T-cell (primary cell): ENCODE data around the gene ZFAND3. TPM values are rescaled to one million over a fixed set of nuclear protein-coding genes. Genes with fewer than 3 reads are reported as not detected.

Source experiments
- ATAC-seq, 4 experiments: fragments of 200-7000 bp in 3 of 4; fragments of 150-1000 bp in 1 of 4; cut with Tn5 transposase; replicated peaks in 1 of 4; 1 replicate in 3 of 4; 2 replicates in 1 of 4; pipeline ENCODE4 v1.10.0; 2021; ENCODE audit warnings: moderate library complexity in 3 of 4, mild to moderate bottlenecking in 2 of 4, moderate number of reproducible peaks in 1 of 4
- CTCF ChIA-PET, 2 donors: fragments of 300-600 bp; sonication (Branson Sonifier 250); formaldehyde crosslinking; loops; one replicate each; lab custom pipeline; 2022; ENCODE audit warnings: antibody characterized with exemption in 2 of 2; lab: Charles Lee
- POLR2A ChIA-PET, 2 donors: fragments of 300-600 bp; sonication (Branson Sonifier 250); formaldehyde crosslinking; loops; one replicate each; lab custom pipeline; 2022; ENCODE audit warnings: antibody characterized with exemption in 2 of 2; lab: Charles Lee
- DNase-seq, 35 experiments: peaks; one replicate each; pipeline versions ENCODE4 v3.0.0 to v3.0.0-alpha.2; 2013 to 2023
- H3K27ac ChIP-seq: one replicate; pipeline ENCODE4 v1.5.1; 2013; ENCODE audit warnings: low read length
- H3K27me3 ChIP-seq, 2 experiments: replicated peaks in 1 of 2; 1 replicate in 1 of 2; 2 replicates in 1 of 2; pipeline versions ENCODE4 v1.6.1 to v1.7.0; 2013; ENCODE audit warnings: low read length in 1 of 2, mixed read lengths in 1 of 2; ENCODE audit not compliant: control insufficient read depth in 2 of 2, insufficient read depth in 2 of 2; ENCODE audit errors: extremely low read depth in 1 of 2
- H3K36me3 ChIP-seq, 2 donors: 1 replicate in 1 of 2; 2 replicates in 1 of 2; pipeline versions ENCODE4 v1.6.1 to v1.7.0; 2013; ENCODE audit warnings: low read length in 1 of 2; ENCODE audit not compliant: control insufficient read depth in 2 of 2, insufficient read depth in 1 of 2; ENCODE audit errors: extremely low read depth in 1 of 2
- H3K4me1 ChIP-seq, 2 experiments: 1 replicate in 1 of 2; 2 replicates in 1 of 2; pipeline versions ENCODE4 v1.6.1 to v1.7.0; 2013; ENCODE audit warnings: low read length in 2 of 2, mixed read lengths in 1 of 2; ENCODE audit not compliant: insufficient read depth in 2 of 2, control insufficient read depth in 1 of 2; ENCODE audit errors: extremely low read depth in 1 of 2
- H3K4me3 ChIP-seq, 2 donors: 1 replicate in 1 of 2; 2 replicates in 1 of 2; pipeline versions ENCODE4 v1.5.1 to v1.7.0; 2013; ENCODE audit warnings: mild to moderate bottlenecking in 2 of 2, low read length in 1 of 2, moderate library complexity in 1 of 2; ENCODE audit not compliant: control insufficient read depth in 1 of 2; ENCODE audit errors: extremely low read depth in 1 of 2
- H3K9me3 ChIP-seq: 2 replicates; pipeline ENCODE4 v1.7.0; 2013
- H3K27ac Mint-ChIP-seq, 2 donors: one replicate each; pipeline ENCODE4 v1.8.0; 2020 to 2021; ENCODE audit warnings: mild to moderate bottlenecking in 2 of 2, mixed read lengths in 2 of 2
- H3K27me3 Mint-ChIP-seq, 2 donors: one replicate each; pipeline ENCODE4 v1.8.0; 2021 to 2022; ENCODE audit warnings: mixed read lengths in 2 of 2
- H3K36me3 Mint-ChIP-seq: one replicate; pipeline ENCODE4 v1.8.0; 2021; ENCODE audit warnings: mixed read lengths
- H3K4me1 Mint-ChIP-seq, 3 donors: one replicate each; pipeline ENCODE4 v1.8.0; 2020 to 2022; ENCODE audit warnings: mixed read lengths in 3 of 3, mild to moderate bottlenecking in 1 of 3
- H3K4me3 Mint-ChIP-seq, 3 donors: one replicate each; pipeline ENCODE4 v1.8.0; 2020 to 2022; ENCODE audit warnings: mild to moderate bottlenecking in 3 of 3, mixed read lengths in 3 of 3, moderate library complexity in 3 of 3
- H3K9me3 Mint-ChIP-seq, 3 donors: one replicate each; pipeline ENCODE4 v1.8.0; 2020 to 2022; ENCODE audit warnings: mixed read lengths in 3 of 3
- WGBS: methylation state at CpG from one replicate; pipeline ENCODE4 v1.1.5; 2013; ENCODE audit warnings: missing lambda C conversion rate; ENCODE audit not compliant: insufficient coverage; 5-methylcytosine and 5-hydroxymethylcytosine counted together
- total RNA-seq, 35 experiments: library from RNA in 6 of 35; stranded (reverse) in 6 of 35; fragments of 120-200 nt in 1 of 35; gene quantifications; one replicate each; pipeline versions ENCODE4 v1.2.1 to v1.2.4 and lab custom pipeline; 2013 to 2026

The ZFAND3 gene
- total RNA-seq, 5 donors from 2014 or later (not counting 1 experiment from before 2014, with no cell fraction given): 35.6 to 59.3 (median 36.4) TPM

GRCh38 chr6:37930288-37930971 is 110.9 kb downstream of the ZFAND3 start:
- POLR2A ChIA-PET: interaction anchor here in 1 of 2 donors (0.7 to 0.8 kb wide), 2 partner anchors 13 to 93 kb away, joined by 3 to 5 read pairs; no protein-coding TSS in a partner anchor
- peak overlapping the region; percentile 2 to 42 for H3K27ac Mint-ChIP-seq

GRCh38 chr6:37931066-37931465 is 111.5 kb downstream of the ZFAND3 start:
- no peak overlapping the region for H3K4me3 ChIP-seq
- no peaks in the 10 kb centered on the region for H3K36me3 ChIP-seq
- H3K36me3 Mint-ChIP-seq: peaks cover 14% of the 10 kb centered on the region
- H3K27me3 ChIP-seq: no peaks in the 10 kb centered on the region
- ATAC-seq: no peak
- no peaks in the 10 kb centered on the region for H3K27me3 Mint-ChIP-seq
- H3K27ac ChIP-seq: no peak overlapping the region
- DNase-seq: no peak
- ChIA-PET POLR2A (interaction anchor here in 1 of 2 donors (0.7 to 0.8 kb wide), 2 partner anchors 14 to 93 kb away, joined by 3 to 5 read pairs; no protein-coding TSS in a partner anchor), CTCF (no interaction called here)
- peak overlapping the region; percentile 2 to 42 for H3K27ac Mint-ChIP-seq
- H3K4me1 Mint-ChIP-seq: peaks cover 50 to 57% (median 53%) of the 10 kb centered on the region in 3 donors
- no CpG with 5 or more reads among the region's 1 CpG for WGBS
- no peak overlapping the region for H3K4me3 Mint-ChIP-seq
- no peaks in the 10 kb centered on the region for H3K9me3 Mint-ChIP-seq
- no peaks in the 10 kb centered on the region for H3K9me3 ChIP-seq
- H3K4me1 ChIP-seq: peaks cover 0 to 4% of the 10 kb centered on the region in 2 experiments

More at GRCh38 chr6:37930288-37930971, 110.9 kb downstream of the ZFAND3 start:
- Mint-ChIP-seq H3K36me3 (peaks cover 14% of the 10 kb centered on the region), H3K4me1 (peaks cover 48 to 57% (median 51%) of the 10 kb centered on the region in 3 donors), H3K4me3 (no peak overlapping the region), H3K9me3 (no peaks in the 10 kb centered on the region), H3K27me3 (no peaks in the 10 kb centered on the region)
- Histone ChIP-seq H3K4me1 (peaks cover 0 to 4% of the 10 kb centered on the region in 2 experiments), H3K9me3 (no peaks in the 10 kb centered on the region), H3K4me3 (no peak overlapping the region), H3K36me3 (no peaks in the 10 kb centered on the region), H3K27ac (no peak overlapping the region), H3K27me3 (no peaks in the 10 kb centered on the region)
- DNase-seq (no peak), ATAC-seq (no peak)
- CTCF ChIA-PET: no interaction called here
- WGBS: 100% methylated on average over 1 of the region's 4 CpGs

- Histone ChIP-seq H3K27ac (no peak overlapping the region), H3K9me3 (no peaks in the 10 kb centered on the region), H3K4me3 (no peak overlapping the region), H3K36me3 (peaks cover 0 to 2% of the 10 kb centered on the region in 2 donors), H3K27me3 (no peaks in the 10 kb centered on the region), H3K4me1 (peaks cover 0 to 15% of the 10 kb centered on the region in 2 experiments)
- DNase-seq (no peak), ATAC-seq (no peak)
- H3K9me3 Mint-ChIP-seq: no peaks in the 10 kb centered on the region
- peaks cover 52 to 68% (median 56%) of the 10 kb centered on the region in 3 donors for H3K4me1 Mint-ChIP-seq
- no peak overlapping the region for H3K27ac Mint-ChIP-seq
- POLR2A ChIA-PET: interaction anchor here (0.6 kb wide), 2 partner anchors 46 to 113 kb away, joined by 3 to 7 read pairs; no protein-coding TSS in a partner anchor
- H3K27me3 Mint-ChIP-seq: no peaks in the 10 kb centered on the region
- no peak overlapping the region for H3K4me3 Mint-ChIP-seq
- WGBS: no CpG with 5 or more reads among the region's 5 CpGs
- CTCF ChIA-PET: interaction anchor here in 1 of 2 donors (0.6 kb wide), 1 partner anchor 118 kb away, joined by 6 read pairs; no protein-coding TSS in a partner anchor
- peaks cover 21% of the 10 kb centered on the region for H3K36me3 Mint-ChIP-seq
Measured at GRCh38 chr6:37934276-37934675, 114.7 kb downstream of the ZFAND3 start.

GRCh38 chr6:37936150-37936549 is 116.6 kb downstream of the ZFAND3 start:
- no peak overlapping the region for H3K4me3 Mint-ChIP-seq
- no peaks in the 10 kb centered on the region for H3K27me3 Mint-ChIP-seq
- Histone ChIP-seq H3K27ac (no peak overlapping the region), H3K9me3 (no peaks in the 10 kb centered on the region), H3K4me1 (peaks cover 0 to 15% of the 10 kb centered on the region in 2 experiments), H3K36me3 (peaks cover 0 to 3% of the 10 kb centered on the region in 2 donors), H3K4me3 (no peak overlapping the region), H3K27me3 (no peaks in the 10 kb centered on the region)
- H3K27ac Mint-ChIP-seq: peak overlapping the region; percentile 0 to 12
- no peak for ATAC-seq
- peaks cover 50 to 57% (median 54%) of the 10 kb centered on the region in 3 donors for H3K4me1 Mint-ChIP-seq
- no peak for DNase-seq
- H3K36me3 Mint-ChIP-seq: peaks cover 16% of the 10 kb centered on the region
- POLR2A ChIA-PET: no interaction called here
- no CpG with 5 or more reads among the region's 2 CpGs for WGBS
- H3K9me3 Mint-ChIP-seq: no peaks in the 10 kb centered on the region
- CTCF ChIA-PET: no interaction called here

GRCh38 chr6:37936906-37937305 is 117.4 kb downstream of the ZFAND3 start:
- ATAC-seq (peak in 1 of 4 experiments; percentile 42), DNase-seq (no peak)
- Mint-ChIP-seq H3K9me3 (no peaks in the 10 kb centered on the region), H3K4me1 (peaks cover 47 to 54% (median 48%) of the 10 kb centered on the region in 3 donors), H3K4me3 (peak overlapping the region in 1 of 3 donors; percentile 40), H3K36me3 (peaks cover 12% of the 10 kb centered on the region), H3K27me3 (no peaks in the 10 kb centered on the region), H3K27ac (peak overlapping the region in 1 of 2 donors; percentile 0)
- H3K4me1 ChIP-seq: peaks cover 0 to 17% of the 10 kb centered on the region in 2 experiments
- peaks cover 0 to 3% of the 10 kb centered on the region in 2 donors for H3K36me3 ChIP-seq
- ChIA-PET CTCF (interaction anchor here in 1 of 2 donors (0.6 to 0.7 kb wide), 2 partner anchors 14 to 118 kb away, joined by 3 read pairs; partner anchors contain the start of gene ZFAND3), POLR2A (no interaction called here)
- no peaks in the 10 kb centered on the region for H3K27me3 ChIP-seq
- H3K9me3 ChIP-seq: no peaks in the 10 kb centered on the region
- H3K27ac ChIP-seq: no peak overlapping the region
- H3K4me3 ChIP-seq: no peak overlapping the region

GRCh38 chr6:37938909-37939308 is 119.4 kb downstream of the ZFAND3 start:
- Histone ChIP-seq H3K27me3 (no peaks in the 10 kb centered on the region), H3K27ac (no peak overlapping the region), H3K9me3 (no peaks in the 10 kb centered on the region), H3K36me3 (peaks cover 0 to 3% of the 10 kb centered on the region in 2 donors), H3K4me3 (no peak overlapping the region), H3K4me1 (peaks cover 0 to 20% of the 10 kb centered on the region in 2 experiments)
- Mint-ChIP-seq H3K27ac (no peak overlapping the region), H3K4me1 (peaks cover 54 to 62% (median 60%) of the 10 kb centered on the region in 3 donors), H3K27me3 (no peaks in the 10 kb centered on the region), H3K9me3 (no peaks in the 10 kb centered on the region), H3K36me3 (peaks cover 16% of the 10 kb centered on the region), H3K4me3 (no peak overlapping the region)
- POLR2A ChIA-PET: no interaction called here
- DNase-seq (no peak), ATAC-seq (no peak)
- CTCF ChIA-PET: no interaction called here
